NCI-H774 (cell line): ENCODE measurements around the gene SPEG.

Experiments
- DNase-seq: peaks from one replicate; lab custom pipeline; 2025; lab: John Stamatoyannopoulos, UW

Gene SPEG

GRCh38 chr2:219533930-219534661, 99.5 kb downstream of the SPEG start:
- no peak for DNase-seq

DNA sequence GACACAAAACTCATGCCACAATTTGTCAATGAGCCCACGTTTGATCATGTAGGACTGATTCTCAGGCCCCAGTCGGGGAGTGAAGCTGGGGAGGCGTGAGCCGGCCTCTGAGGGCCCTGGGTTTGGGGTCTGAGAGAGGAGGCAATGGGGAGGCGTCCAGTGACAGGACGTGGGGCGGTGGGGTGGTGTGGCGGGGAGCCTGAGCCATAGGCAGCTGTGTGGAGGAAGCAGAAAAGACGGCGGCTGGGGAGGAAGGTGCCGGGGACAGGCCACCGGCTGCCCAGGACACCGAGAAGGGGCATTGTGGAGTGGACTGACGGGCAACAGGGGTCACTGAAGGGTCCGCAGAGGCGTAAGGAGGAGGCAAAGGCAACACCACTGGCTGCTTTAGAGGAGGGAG, 101.8 kb downstream of the SPEG start:
- no peak for DNase-seq

DNA sequence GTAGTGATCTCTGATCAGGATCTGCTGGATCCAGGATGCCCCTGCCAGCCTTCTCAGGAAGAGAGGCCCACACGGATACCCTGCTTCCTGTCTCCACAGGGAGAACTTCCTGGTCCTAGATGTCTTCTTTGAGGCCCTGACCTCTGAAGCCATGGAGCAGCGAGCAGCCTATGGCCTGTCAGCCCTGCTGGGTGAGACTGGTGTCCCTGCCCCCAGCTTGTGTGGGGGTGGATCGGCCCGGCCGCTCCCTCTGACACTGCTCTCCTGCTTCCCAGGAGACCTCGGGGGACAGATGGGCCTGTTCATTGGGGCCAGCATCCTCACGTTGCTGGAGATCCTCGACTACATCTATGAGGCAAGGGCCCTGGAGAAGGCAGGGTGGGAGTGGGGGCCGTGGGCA, 102.3 kb downstream of the SPEG start:
- DNase-seq: no peak

- no peak for DNase-seq
Measured at GRCh38 chr2:219537657-219538488, 103.2 kb downstream of the SPEG start.

GRCh38 chr2:219538504-219538951, 103.9 kb downstream of the SPEG start:
- no peak for DNase-seq

DNA sequence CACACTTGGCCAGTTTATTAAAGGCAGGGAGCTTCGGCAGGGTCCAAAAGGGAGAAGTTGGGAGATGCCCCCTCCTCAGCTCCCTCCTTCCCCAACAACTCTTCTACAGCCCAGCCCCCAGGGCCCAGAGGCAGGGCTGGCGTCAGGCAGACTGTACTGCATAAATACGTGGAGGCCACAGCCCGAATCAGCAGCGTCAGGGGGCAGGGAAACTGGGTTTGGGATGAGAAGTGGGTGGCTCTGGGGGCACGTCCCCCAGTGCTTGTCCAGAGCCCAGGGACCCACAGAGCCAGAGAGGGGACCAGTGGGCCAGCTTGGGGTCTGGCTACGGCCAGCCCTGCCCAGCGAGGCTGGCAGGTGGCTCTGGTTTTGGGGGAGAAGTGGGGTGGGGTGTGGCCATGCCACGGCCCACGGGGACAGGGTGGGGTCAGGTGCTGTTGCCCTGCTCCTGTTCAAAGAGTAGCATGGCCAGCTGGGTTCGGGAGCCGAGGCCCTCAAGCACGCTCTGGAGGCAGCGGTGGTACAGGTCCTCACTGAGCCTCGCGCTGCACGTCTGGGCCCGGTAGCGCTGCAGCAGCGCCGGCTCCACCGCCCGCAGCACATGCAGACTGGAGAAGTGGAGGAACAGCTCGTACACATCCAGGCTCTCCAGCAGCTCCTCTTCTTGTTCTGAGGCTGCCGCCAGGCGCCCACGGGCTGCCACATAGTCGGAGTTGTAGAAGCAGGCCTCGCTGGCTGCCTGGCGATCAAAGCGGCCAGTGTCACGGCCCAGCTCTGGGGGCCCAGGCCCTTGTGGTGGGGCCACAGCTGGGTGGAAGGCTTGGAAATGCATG, 104.5 kb downstream of the SPEG start:
- DNase-seq: no peak

GRCh38 chr2:219539926-219540678, 105.5 kb downstream of the SPEG start:
- DNase-seq: no peak

DNA sequence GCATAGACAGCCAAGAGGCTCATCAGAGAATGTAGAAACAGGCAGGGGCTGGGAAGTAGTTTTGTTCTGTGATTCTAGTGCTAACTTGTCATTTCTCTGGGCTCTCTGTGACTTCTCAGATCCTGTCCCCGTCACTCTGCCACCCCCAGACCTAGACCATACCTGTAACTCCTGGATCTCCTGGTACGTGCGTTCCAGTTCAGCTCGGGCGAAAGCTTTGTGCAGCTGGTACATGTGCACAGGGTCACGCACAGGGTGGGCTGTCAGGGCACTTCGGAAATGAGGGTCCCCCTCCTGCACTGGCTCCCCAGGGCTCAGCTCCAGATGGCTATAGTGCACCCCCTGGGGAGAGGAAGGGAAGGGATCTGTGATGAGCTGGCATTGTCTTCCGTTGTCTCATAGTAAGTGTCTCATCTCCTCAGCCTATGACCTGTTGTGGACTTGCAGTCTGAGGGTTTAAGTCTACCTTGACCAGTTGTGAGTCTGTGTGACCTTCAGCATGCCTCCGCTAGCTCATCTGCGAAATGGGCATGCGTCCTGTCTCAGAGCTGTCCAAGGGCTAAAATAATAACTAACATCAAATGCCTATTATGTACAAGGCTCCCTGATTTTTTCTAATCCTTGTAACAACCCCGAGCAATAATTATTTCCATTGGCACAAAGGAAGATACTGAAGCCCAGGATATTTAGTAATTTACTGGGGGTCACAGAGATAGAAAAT, 106.3 kb downstream of the SPEG start:
- DNase-seq: no peak

DNA sequence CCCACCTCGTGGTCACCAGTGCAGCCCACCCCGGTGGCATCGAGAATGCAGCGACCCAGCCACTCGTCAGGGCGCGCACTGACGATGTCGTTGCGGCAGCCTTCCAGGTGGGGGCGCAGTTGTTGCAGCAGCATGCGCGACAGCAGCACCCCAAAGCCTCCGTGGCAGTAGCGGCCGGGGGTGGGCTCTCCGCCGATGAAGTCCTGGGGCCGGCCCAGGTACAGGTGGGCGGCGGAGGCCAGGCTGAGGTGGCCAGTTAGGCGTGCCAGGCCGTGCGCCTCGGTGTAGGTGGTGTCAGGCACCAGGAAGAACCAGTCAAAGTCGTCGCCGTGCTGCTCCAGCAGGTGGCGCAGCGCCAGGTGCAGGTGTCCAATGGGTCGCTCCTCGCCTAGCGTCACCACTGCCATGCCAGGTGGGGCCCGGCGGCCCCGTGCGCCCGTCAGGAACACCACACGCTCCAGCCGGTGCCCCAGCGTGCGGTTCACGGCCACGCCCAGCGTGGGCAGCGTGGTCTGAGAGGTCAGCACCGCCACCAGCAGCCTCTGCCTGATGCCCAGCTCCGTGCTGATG, 107.1 kb downstream of the SPEG start:
- DNase-seq: peak; percentile 82

DNA sequence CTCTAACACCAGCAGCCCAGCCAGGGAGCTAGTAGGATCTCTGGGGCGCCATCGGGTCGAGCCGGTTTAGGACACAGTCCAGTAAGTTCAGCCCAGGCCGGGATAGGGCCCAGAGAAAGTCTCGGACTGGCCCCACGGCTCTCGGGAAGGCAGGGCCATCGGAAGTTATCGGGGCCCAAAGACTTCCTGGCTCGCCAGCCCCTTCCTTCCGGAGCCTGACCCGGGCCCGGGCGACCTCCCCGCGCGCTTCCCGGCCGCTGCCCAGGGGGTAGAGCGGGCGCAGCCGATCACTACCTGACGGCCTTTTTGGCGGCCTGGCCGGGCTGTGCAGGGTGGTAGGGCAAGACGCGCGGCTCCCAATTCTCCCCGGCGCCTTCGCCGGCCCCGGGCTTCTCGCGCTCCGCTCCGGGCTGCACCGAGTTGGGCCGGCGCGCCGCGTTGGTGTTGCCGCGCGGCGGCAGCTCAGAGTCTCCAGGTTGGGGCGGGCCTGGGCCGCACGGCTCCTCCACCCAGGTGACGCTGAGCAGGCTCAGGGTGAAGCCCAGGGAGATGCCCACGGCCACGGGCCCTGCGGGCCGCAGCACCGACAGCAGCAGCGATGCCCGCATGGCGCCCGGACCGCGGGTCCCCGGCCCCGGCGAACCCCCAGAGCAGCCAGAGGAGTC, 108.4 kb downstream of the SPEG start:
- DNase-seq: peak; percentile 37

- DNase-seq: peak; percentile 97
Measured at GRCh38 chr2:219543596-219544358, 109.1 kb downstream of the SPEG start, which contains the start of the genes CHPF and TMEM198. CHPF (minus strand) TSS chr2:219543809; CDS start chr2:219543538, 271 bp downstream. TMEM198 (plus strand) TSS chr2:219544028; CDS start chr2:219544728, 700 bp downstream.

- DNase-seq: no peak
Measured at GRCh38 chr2:219544567-219544966, 109.9 kb downstream of the SPEG start.

DNA sequence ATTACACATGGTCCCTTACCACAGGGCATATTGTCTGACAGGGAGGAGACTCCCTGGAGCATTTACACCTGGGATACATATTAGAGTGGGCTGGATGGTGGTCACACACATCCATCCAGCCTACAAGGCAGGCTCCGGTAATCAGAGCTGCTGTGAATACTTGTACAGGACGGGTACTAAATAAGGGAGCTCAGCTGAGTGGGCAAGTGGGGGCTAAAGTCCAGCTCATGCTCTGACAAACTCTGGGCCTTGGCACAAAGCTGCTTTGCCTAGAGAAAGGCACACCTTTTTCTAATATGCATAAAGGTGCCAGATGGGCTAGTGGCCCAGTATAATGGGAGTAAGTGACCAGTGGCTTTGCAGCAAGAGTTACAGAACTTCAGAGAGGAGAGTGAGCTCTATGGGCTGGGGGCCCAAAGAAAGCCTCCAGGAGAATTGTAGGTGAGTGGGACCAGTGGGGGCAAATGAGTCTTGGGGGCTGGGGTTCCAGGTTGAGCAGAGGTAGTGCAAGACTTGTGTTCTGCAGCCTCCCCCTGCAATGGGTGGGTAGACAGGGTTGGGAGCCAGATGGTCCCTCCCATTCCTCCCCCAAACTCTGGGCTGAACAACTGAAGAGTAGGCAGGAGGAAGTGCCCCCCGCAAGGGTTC, 110.8 kb downstream of the SPEG start:
- no peak for DNase-seq

- DNase-seq: no peak
Measured at GRCh38 chr2:219545943-219546352, 111.3 kb downstream of the SPEG start.

GRCh38 chr2:219547621-219548020, 113.0 kb downstream of the SPEG start:
- no peak for DNase-seq
